Activated naive CD4-positive, alpha-beta T cell treated with Interleukin-2 at 50 U/mL for 16 hours (primary cell): ENCODE results near the gene GAPVD1.

Experiments
- DNase-seq: peaks from one replicate; pipeline ENCODE4 v3.0.0-alpha.2; 2020

The GAPVD1 gene

DNA sequence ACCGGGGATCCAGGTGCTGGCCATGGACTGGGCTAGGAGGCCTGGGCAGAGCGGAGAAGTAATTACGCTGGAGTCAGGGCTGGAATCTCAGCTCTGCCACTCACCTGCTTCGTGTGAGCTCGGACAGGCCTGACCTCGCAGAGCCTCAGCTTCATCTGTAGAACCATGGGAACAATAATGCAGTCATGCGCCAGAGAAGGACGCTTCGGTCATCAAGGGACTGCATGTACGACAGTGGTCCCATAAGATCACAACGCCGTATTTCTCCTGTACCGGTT is 145.1 kb downstream of the GAPVD1 start:
- no peak for DNase-seq

DNA sequence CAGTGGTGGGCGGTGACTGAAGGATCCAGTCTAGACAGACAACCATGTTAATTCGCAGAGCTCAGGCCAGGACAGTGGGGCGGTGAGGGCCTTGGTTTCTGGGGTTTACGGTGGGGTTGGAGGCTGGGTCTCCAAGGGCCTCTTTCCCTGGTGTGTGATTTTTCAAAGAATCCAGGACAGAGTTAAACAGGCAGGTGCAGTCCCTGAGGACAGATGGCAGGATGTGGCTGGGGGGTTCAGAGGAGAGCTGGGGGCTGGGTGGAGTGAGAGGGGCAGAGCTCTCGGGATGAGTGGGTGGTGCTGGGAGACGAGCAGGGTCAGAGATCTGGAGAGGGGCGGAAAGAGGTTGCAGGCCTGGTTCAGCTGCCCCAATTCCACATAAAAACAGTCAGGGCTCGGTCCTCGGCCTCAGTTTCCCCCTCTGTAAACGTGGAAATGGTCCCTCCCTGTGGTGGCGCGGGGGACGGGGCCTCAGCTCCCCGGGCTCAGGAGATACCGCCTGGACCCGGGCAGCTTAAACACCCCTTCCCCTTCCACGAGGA is 145.9 kb downstream of the GAPVD1 start:
- no peak for DNase-seq

DNA sequence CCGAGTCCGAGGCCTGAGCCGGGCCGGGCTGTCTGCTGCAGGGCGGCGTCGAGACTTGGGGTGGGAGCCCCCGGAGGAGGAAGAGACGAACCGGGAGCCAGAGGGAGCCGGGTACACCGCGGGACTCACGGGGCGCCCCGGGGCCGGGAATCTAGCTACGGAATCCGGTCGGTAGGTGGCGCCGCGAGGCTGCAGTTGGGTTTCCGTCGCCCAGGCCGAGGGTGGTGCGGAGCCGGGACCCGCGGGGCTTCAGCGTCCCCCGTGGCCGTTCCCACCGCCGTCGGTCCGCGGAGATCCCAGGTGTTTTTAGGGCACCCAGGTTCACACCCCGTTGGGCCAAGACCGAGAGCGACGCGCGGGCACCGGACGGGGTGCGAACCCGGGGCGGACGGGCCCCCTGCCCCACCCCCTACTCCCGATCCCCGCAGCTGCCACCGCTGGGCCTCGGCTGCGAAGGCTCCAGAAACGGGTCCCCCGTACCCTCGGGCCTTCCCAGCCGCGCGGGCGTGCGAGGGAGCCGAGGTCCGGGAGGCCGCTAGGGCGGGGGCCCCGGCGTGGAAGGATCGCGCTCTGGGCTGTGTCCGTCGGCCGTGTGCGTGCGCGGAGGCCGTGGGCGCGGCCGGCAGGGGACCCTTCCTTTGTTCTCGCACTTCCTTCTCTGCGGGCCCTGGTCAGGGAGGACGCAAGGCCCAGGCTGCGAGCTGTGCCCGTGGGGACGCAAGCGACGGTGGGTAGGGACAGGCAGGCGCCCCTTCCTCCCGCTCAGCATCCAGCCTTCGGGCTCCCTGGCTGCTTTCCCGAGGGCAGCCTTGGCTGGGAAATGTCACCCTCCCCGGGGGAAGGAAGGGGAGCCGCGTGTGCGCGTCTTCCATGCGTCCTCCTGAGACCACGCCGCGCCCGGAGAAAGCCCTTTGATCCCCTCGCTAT is 146.6 kb downstream of the GAPVD1 start:
- peak; percentile 80 for DNase-seq

DNA sequence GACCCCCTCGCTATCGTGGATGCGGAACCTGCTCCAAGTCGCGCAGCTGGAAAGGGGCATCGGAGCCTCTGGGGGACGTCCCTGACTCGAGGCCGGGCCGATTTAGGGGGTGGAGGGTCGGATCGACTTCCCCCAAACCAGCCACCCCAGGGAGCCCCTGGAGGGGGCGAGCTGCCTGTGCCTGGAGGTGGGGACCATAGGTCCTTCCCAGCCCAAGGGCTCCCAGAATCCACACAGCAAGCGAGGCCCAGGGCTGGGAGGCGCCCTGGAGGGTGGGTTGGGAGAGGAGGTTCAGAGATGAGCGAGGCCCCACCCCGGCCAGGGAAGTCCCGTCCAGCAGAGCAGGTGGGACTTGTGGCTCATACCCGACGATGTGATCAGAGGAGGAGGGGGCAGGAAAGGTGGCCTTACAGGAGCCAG is 147.6 kb downstream of the GAPVD1 start:
- no peak for DNase-seq

DNA sequence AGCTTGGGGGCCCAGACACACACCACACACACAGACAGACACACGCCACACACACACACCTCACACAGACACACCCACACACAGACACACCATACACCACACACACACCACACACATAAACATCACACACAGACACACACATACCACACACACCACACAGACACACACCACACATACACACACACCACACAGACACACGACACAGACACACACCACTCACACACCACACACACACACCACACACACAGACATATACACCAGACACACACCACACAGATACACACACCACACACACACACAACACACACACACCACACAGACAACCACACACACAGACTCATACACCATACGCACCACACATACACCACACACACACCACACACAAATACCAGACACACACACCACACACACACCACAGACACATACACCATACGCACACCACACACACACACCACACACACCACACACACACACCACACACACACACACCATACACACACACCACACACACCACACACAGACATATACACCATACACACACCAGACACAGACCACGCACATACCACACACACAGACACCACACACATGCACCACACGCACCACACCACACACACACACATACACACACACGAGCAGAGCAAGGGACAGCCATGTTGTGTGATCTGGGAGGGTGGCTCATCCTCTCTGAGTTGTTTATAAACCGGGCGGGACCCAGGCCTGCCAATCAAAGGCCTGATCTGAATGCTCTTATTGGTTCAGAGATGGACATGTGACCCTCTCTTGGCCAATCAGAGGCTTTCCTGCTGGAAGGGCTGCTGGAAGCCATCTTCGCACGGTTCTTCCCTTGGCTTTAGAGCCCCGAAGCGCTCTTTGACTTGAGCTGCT is 148.3 kb downstream of the GAPVD1 start:
- DNase-seq: peak; percentile 57

DNA sequence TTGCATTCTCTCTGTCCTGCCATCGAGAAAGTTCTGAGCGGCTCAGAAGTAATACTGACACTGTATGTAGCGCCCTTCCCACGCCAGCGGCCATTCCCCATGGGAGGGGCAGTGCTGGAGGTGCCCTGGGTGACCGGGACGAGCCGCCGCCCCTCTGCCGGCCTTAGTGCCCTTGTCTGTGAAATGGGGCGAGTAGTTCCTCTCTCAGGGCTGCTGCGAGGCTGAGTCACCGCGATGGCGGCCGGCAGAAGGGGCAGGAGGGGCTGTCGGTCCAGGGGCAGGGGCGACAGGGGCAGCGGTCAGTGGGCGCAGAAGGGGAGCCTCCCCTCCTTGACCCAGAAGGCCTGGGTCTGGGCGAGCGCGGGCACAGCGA is 148.9 kb downstream of the GAPVD1 start:
- no peak for DNase-seq

DNA sequence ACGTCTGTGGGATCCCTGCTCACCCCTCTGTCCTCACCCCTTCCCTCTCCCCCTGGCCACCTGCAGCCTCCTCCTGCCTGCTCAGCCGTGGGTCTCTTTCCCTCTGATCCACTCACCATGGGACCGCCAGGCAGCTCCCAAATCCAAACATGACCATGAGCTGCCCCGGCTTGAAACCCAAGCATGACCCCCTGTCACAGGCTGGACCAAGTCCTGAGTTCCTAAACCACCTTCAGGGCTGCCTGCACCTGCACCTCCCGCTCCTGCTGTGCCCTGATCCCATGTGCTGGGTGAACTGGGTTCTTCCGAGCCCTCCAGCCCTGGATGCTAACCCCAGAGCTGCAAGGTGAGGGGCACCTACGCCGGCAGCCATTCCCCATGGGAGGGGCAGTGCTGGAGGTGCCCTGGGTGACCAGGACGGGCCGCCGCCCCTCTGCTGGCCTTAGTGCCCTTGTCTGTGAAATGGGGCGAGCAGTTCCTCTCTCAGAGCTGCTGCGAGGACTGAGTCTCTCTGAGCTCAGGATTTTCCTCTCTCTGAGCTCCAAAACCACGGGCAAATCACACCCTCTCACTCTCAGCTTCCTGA is 149.6 kb downstream of the GAPVD1 start:
- DNase-seq: no peak

DNA sequence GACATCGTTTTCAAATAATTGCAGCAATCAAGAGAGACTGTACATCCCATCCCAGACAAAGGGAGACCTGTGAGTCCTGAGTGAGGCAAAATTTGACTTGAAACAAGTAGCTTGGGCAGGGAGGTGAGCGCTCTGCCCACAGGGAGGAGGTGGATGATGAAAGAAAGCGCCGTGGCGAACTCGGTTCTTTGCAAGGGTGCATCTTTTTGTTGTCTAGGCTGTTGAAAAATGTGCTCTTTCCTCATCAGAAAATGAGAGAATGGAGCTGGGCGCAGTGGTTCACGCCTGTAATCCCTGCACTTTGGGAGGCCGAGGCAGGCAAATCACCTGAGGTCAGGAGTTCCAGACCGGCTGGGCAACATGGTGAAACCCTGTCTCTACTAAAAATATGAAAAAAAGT is 150.5 kb downstream of the GAPVD1 start:
- no peak for DNase-seq

DNA sequence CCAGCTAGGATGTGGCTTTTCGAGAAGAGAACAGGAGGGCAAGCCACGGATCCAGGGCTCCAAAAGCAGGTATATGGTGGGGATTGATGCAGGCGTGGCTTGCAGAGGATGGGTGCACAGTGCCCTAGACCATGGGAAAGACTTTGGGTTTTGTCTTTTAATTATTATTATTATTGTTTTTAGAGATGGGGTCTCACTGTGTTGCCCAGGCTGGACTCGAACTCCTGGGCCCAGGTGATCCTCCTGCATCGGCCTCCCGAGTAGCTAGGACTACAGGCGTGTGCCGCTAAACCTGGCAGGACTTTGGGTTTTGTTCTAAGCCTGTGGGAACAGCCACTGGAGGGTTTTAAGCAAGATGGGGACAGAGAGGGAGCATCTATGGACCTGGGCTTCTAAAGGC is 152.0 kb downstream of the GAPVD1 start:
- no peak for DNase-seq

DNA sequence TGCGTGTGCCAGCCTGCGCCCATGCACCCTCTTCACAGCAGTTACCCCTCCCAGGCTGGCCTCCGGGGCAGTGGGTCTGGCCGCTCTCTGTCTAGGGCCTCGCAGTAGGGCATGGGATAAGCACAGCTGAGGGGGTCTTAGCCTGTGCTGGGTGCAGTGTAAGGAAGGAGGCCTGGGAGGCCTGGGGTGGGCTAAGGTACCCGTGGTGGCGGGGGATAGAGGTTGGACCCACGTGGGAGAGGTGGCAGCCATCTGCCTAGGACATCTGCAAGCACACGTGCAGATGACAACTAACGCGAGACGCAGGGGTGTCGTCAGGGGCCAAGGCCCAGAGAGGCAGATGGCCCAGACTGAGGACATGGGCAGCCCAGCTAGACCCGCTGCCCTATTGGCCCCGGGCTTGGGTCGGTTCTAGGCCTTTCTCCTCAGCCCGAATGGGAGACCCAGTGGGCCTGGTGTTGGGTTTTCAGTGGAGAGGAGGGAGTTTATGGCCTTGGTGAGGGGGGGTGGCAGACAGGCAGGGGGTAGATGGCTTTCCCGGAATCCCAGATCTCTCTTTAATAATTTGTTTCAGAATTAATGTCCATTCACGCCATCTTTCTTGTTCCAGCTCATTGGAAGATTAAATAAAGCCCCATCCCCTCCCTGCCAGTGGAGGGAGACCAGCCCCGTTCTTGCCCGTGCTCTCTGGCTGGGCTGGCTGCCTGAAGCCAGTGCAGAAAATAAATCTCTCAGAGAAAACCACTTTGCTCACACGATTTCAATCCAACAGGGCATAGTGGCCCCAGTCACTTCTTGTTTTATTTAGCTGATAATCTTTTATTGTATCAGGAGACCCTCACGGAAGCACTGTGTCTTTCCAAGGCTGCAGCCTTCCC is 154.2 kb downstream of the GAPVD1 start:
- no peak for DNase-seq

DNA sequence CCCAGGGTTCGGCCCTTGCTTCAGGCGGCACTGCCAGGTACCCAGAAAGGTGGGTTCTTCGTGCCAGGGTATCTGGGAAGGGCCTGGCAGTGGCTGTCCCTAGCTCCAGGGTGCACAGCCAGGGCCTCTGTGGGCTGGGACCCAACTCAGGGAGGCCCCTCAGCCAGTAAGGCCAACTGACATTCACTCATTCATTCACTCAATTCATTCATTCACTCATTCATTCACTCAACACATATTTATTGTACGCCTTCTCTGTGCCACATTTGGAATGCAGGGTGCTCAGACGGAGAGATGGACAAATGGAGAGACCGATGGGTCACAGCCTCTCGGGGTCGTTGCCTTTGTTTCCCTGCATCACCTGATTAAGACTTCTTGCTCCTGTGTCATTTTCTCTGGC is 154.9 kb downstream of the GAPVD1 start:
- no peak for DNase-seq
